ENCODE data around the gene SLC27A1. TPM values are rescaled to one million over a fixed set of nuclear protein-coding genes. Genes with fewer than 3 reads are reported as not detected.

Gene SLC27A1
- total RNA-seq, 1 experiment from 2014 or later = 8.9 TPM

DNA sequence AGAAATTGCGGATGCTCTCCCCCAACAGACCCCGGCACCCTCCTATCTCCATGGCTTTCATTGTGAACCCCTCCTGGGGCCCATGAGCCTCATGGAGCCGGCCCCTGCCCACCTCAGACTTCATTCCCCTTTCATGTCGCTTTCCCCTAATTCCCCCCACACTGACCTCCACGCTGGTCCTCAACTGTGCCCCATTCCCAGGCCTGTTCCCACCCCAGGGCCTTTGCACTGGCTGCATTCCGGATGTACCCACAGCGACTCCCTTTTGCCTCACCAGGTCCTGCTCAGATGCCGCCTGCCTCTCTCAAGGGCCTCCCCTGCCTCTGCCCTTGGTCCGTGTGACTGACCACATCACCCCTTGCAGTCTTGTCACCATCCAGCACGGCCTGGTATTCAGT lies 13.3 kb downstream of the SLC27A1 start:
- ChIA-PET POLR2A (ENCODE audit: unreplicated experiment) (no interaction called here), CTCF (no interaction called here)
- no peak overlapping the region for H3K4me2 ChIP-seq (ENCODE audit: low read length)
- no peak overlapping the region for H2AFZ ChIP-seq (ENCODE audit: low read length)
- H3K9me2 ChIP-seq (replicated peaks; ENCODE audit: low read length) = no peaks in the 10 kb centered on the region
- H3K79me2 ChIP-seq (ENCODE audit: low read length) = no peaks in the 10 kb centered on the region
- H3K27ac ChIP-seq (ENCODE audit: low read length) = no peak overlapping the region
- intact Hi-C loops (cut with micrococcal nuclease) = no loop called here
- H3F3A ChIP-seq (ENCODE audit: low read length, unreplicated experiment) = no peaks in the 10 kb centered on the region
- H3K9me3 ChIP-seq (ENCODE audit: low read length) = no peaks in the 10 kb centered on the region
- no peaks in the 10 kb centered on the region for H3K36me3 ChIP-seq (ENCODE audit: low read depth, low read length)
- H4K20me1 ChIP-seq (ENCODE audit: low read length) = no peaks in the 10 kb centered on the region
- ATAC-seq (no peak), DNase-seq (no peak)
- BruUV-seq (replicated peaks) = no TSS peak
- no peaks in the 10 kb centered on the region for H3K27me3 ChIP-seq (ENCODE audit: low read length)
- no peak overlapping the region for H3K9ac ChIP-seq (ENCODE audit: low read length)
- peaks cover 5% of the 10 kb centered on the region for H3K4me1 ChIP-seq (ENCODE audit: insufficient read depth, low read length)
- TF ChIP-seq EZH2phosphoT487 (IDR thresholded peaks at IDR 0.05; ENCODE audit: borderline replicate concordance, low read length) (no peak), EZH2 (IDR thresholded peaks at IDR 0.05; ENCODE audit: low read length, unreplicated experiment) (no peak)
- TF ChIP-seq, protein P1, sequence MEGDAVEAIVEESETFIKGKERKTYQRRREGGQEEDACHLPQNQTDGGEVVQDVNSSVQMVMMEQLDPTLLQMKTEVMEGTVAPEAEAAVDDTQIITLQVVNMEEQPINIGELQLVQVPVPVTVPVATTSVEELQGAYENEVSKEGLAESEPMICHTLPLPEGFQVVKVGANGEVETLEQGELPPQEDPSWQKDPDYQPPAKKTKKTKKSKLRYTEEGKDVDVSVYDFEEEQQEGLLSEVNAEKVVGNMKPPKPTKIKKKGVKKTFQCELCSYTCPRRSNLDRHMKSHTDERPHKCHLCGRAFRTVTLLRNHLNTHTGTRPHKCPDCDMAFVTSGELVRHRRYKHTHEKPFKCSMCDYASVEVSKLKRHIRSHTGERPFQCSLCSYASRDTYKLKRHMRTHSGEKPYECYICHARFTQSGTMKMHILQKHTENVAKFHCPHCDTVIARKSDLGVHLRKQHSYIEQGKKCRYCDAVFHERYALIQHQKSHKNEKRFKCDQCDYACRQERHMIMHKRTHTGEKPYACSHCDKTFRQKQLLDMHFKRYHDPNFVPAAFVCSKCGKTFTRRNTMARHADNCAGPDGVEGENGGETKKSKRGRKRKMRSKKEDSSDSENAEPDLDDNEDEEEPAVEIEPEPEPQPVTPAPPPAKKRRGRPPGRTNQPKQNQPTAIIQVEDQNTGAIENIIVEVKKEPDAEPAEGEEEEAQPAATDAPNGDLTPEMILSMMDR (conservative IDR thresholded peaks at IDR 0.05; ENCODE audit: low read depth, low read length) = no peak
- H3K4me3 ChIP-seq (ENCODE audit: low read length) = no peak overlapping the region

DNA sequence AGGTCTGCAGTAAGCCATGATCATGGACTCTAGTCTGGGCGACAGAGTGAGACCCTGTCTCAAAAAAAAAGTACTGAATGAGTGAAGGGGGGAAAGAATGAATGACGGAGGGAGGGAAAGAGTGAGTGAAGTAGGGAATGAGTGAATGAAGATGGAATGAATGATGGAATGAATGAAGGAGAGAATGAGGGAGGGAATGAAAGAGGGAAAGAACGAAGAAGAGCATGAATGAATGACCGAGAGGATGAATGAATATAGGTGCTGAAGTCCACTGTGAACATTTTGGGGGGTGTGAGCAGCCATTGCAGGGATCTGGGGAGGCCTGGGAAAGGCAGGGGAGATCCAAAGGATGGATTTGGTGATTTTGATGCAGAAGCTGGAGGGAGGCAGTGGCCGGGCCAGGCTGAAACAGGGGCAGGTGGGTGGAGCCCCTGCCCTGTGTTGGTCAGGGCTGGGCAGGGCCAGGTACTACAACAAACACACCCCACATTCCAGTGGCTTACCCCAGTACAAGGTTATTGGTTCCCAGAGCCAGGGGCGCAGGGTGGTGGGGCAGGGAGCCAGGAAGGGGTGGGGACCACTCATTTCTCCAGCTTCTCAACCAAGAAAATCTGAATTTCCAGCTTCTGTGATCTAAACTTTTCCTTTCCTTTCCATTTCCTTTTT lies 14.3 kb downstream of the SLC27A1 start:
- H3K4me2 ChIP-seq (ENCODE audit: low read length) = no peak overlapping the region
- TF ChIP-seq EZH2phosphoT487 (IDR thresholded peaks at IDR 0.05; ENCODE audit: borderline replicate concordance, low read length) (no peak), EZH2 (IDR thresholded peaks at IDR 0.05; ENCODE audit: low read length, unreplicated experiment) (no peak)
- no peaks in the 10 kb centered on the region for H3K79me2 ChIP-seq (ENCODE audit: low read length)
- H3K36me3 ChIP-seq (ENCODE audit: low read depth, low read length) = no peaks in the 10 kb centered on the region
- H3K9me3 ChIP-seq (ENCODE audit: low read length) = no peaks in the 10 kb centered on the region
- H3K27me3 ChIP-seq (ENCODE audit: low read length) = no peaks in the 10 kb centered on the region
- ChIA-PET CTCF (interaction anchor here (0.8 kb wide), 1 partner anchor 11 kb away, joined by 6 read pairs; no protein-coding TSS in a partner anchor), POLR2A (ENCODE audit: unreplicated experiment) (interaction anchor here (0.6 kb wide), 1 partner anchor 795 kb away, joined by 19 read pairs; no protein-coding TSS in a partner anchor)
- no TSS peak for BruUV-seq (replicated peaks)
- DNase-seq (no peak), ATAC-seq (no peak)
- H3K27ac ChIP-seq (ENCODE audit: low read length) = no peak overlapping the region
- peaks cover 7% of the 10 kb centered on the region for H3K4me1 ChIP-seq (ENCODE audit: insufficient read depth, low read length)
- H3K4me3 ChIP-seq (ENCODE audit: low read length) = no peak overlapping the region
- H3K9ac ChIP-seq (ENCODE audit: low read length) = no peak overlapping the region
- H2AFZ ChIP-seq (ENCODE audit: low read length) = no peak overlapping the region
- H3F3A ChIP-seq (ENCODE audit: low read length, unreplicated experiment) = no peaks in the 10 kb centered on the region
- no peaks in the 10 kb centered on the region for H3K9me2 ChIP-seq (replicated peaks; ENCODE audit: low read length)
- intact Hi-C loops (cut with micrococcal nuclease) = no loop called here
- H4K20me1 ChIP-seq (ENCODE audit: low read length) = no peaks in the 10 kb centered on the region

DNA sequence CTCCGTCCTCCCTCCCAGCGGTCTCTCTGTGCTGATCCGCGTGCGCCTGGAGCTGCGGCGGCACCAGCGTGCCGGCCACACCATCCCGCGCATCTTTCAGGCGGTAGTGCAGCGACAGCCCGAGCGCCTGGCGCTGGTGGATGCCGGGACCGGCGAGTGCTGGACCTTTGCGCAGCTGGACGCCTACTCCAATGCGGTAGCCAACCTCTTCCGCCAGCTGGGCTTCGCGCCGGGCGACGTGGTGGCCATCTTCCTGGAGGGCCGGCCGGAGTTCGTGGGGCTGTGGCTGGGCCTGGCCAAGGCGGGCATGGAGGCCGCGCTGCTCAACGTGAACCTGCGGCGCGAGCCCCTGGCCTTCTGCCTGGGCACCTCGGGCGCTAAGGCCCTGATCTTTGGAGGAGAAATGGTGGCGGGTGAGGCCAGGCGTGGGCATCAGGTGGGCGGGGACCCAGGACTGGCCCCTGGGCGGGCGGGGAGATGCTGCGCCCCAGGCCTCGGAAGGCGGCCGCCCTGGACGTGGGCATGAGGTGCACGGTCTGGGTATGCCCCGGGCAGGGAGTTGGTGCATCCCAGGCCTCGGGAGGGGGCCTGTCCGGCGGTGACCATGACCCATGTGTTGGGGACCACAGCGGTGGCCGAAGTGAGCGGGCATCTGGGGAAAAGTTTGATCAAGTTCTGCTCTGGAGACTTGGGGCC lies 16.4 kb downstream of the SLC27A1 start:
- Histone ChIP-seq H3K4me3 (ENCODE audit: low read length) (no peak overlapping the region), H3K27me3 (ENCODE audit: low read length) (no peaks in the 10 kb centered on the region), H3K9ac (ENCODE audit: low read length) (no peak overlapping the region), H4K20me1 (ENCODE audit: low read length) (no peaks in the 10 kb centered on the region), H3F3A (ENCODE audit: low read length, unreplicated experiment) (no peaks in the 10 kb centered on the region), H3K9me3 (ENCODE audit: low read length) (no peaks in the 10 kb centered on the region), H3K36me3 (ENCODE audit: low read depth, low read length) (no peaks in the 10 kb centered on the region), H3K9me2 (replicated peaks; ENCODE audit: low read length) (no peaks in the 10 kb centered on the region), H3K4me1 (ENCODE audit: insufficient read depth, low read length) (peaks cover 7% of the 10 kb centered on the region), H3K27ac (ENCODE audit: low read length) (no peak overlapping the region), H2AFZ (ENCODE audit: low read length) (no peak overlapping the region), H3K4me2 (ENCODE audit: low read length) (no peak overlapping the region), H3K79me2 (ENCODE audit: low read length) (no peaks in the 10 kb centered on the region)
- TF ChIP-seq, protein P1 (conservative IDR thresholded peaks at IDR 0.05; ENCODE audit: low read depth, low read length) = no peak
- intact Hi-C loops (cut with micrococcal nuclease) = no loop called here
- ATAC-seq = no peak
- ChIA-PET CTCF (no interaction called here), POLR2A (ENCODE audit: unreplicated experiment) (no interaction called here)
- DNase-seq = no peak
- no TSS peak for BruUV-seq (replicated peaks)
